Fibroblast of lung (primary cell): Measurements from ENCODE around the gene ZNF609. TPM values are rescaled to one million over a fixed set of nuclear protein-coding genes. Genes with fewer than 3 reads are reported as not detected.

Source experiments
- DNase-seq, 2 donors: peaks; one replicate each; pipeline versions ENCODE4 v3.0.0 to v3.0.0-alpha.2; 2010; ENCODE audit warnings: low read depth in 2 of 2
- H2AFZ ChIP-seq: 2 replicates; pipeline ENCODE4 v1.5.1; 2012; ENCODE audit warnings: low read length, control low read depth, inconsistent platforms
- H3K27ac ChIP-seq: 2 replicates; pipeline ENCODE4 v1.5.1; 2011; ENCODE audit warnings: low read length, control low read depth; ENCODE audit not compliant: insufficient read depth
- H3K27me3 ChIP-seq: 2 replicates; pipeline ENCODE4 v1.5.1; 2011; ENCODE audit warnings: mild to moderate bottlenecking, low read length; ENCODE audit not compliant: control insufficient read depth, insufficient read depth
- H3K36me3 ChIP-seq: 2 replicates; pipeline ENCODE4 v1.5.1; 2011; ENCODE audit warnings: low read length; ENCODE audit not compliant: control insufficient read depth, insufficient read depth
- H3K4me1 ChIP-seq: 2 replicates; pipeline ENCODE4 v1.5.1; 2011; ENCODE audit warnings: low read length; ENCODE audit not compliant: control insufficient read depth, insufficient read depth; ENCODE audit errors: extremely low read depth
- H3K4me2 ChIP-seq: 2 replicates; pipeline ENCODE4 v1.5.1; 2011; ENCODE audit warnings: low read length, control low read depth; ENCODE audit not compliant: insufficient read depth; ENCODE audit errors: extremely low read depth
- H3K4me3 ChIP-seq, 4 experiments: fragments of 200-600 bp in 1 of 4; sonication (generic) in 1 of 4; replicated peaks in 1 of 4; 2 replicates each; pipeline ENCODE4 v1.5.1; 2011 to 2016; ENCODE audit warnings: low read length in 4 of 4, low read depth in 3 of 4, mild to moderate bottlenecking in 3 of 4, control low read depth in 2 of 4, inconsistent platforms in 1 of 4, mixed read lengths in 1 of 4; ENCODE audit not compliant: insufficient read depth in 1 of 4; ENCODE audit errors: control extremely low read depth in 1 of 4
- H3K79me2 ChIP-seq: 2 replicates; pipeline ENCODE4 v1.5.1; 2012; ENCODE audit warnings: mild to moderate bottlenecking, low read length, inconsistent platforms; ENCODE audit not compliant: control insufficient read depth, insufficient read depth
- H3K9ac ChIP-seq: 2 replicates; pipeline ENCODE4 v1.5.1; 2011; ENCODE audit warnings: mild to moderate bottlenecking, low read length, control low read depth; ENCODE audit not compliant: insufficient read depth
- H3K9me3 ChIP-seq: 2 replicates; pipeline ENCODE4 v1.5.1; 2012; ENCODE audit warnings: low read depth, low read length; ENCODE audit not compliant: control insufficient read depth, insufficient read depth
- H4K20me1 ChIP-seq: 2 replicates; pipeline ENCODE4 v1.5.1; 2011; ENCODE audit warnings: low read length; ENCODE audit not compliant: control insufficient read depth, insufficient read depth; ENCODE audit errors: extremely low read depth
- CTCF ChIP-seq, 2 donors: IDR thresholded peaks in 1 of 2; conservative IDR thresholded peaks in 1 of 2; 1 replicate in 1 of 2; 2 replicates in 1 of 2; pipeline ENCODE4 v1.5.1; 2011 to 2012; ENCODE audit warnings: low read length in 2 of 2, control low read depth in 1 of 2, inconsistent platforms in 1 of 2, low read depth in 1 of 2, mild to moderate bottlenecking in 1 of 2
- EZH2 ChIP-seq: IDR thresholded peaks from 2 replicates; pipeline ENCODE4 v1.5.1; 2012; ENCODE audit warnings: low read length, control low read depth, mild to moderate bottlenecking; ENCODE audit errors: missing control alignments
- polyA plus RNA-seq, 2 donors: library from polyadenylated mRNA; depleted of rRNA in 1 of 2; stranded (reverse) in 1 of 2; unstranded in 1 of 2; fragments of >200 nt; gene quantifications; 2 replicates each; pipeline ENCODE4 v1.2.1, GENCODE V29; 2011 to 2012; ENCODE audit warnings: missing spikeins in 1 of 2
- total RNA-seq: library from RNA; depleted of rRNA; stranded (reverse); fragments of >200 nt; gene quantifications from 2 replicates; pipeline ENCODE4 v1.2.1, GENCODE V29; 2014

Gene ZNF609
- total and polyA plus RNA-seq, 2 donors (not counting 1 experiment from before 2014, with no cell fraction given), result 10.8 to 14.7 TPM

- no peak overlapping the region for H3K9ac ChIP-seq
- DNase-seq, result peak; percentile 32 to 45
- H2AFZ ChIP-seq, result no peak overlapping the region
- no peaks in the 10 kb centered on the region for H3K4me1 ChIP-seq
- no peak overlapping the region for H3K27ac ChIP-seq
- H3K9me3 ChIP-seq, result no peaks in the 10 kb centered on the region
- H4K20me1 ChIP-seq, result no peaks in the 10 kb centered on the region
- H3K36me3 ChIP-seq, result no peaks in the 10 kb centered on the region
- H3K4me3 ChIP-seq, result no peak overlapping the region
- TF ChIP-seq EZH2 (no peak), CTCF (conservative IDR thresholded peaks at IDR 0.05 in 1 of 2, IDR thresholded peaks at IDR 0.05 in 1 of 2; ENCODE audit: low read depth in 1 of 2, low read length in 2 of 2) (no peak)
- H3K79me2 ChIP-seq, result no peaks in the 10 kb centered on the region
- H3K4me2 ChIP-seq, result no peak overlapping the region
- no peaks in the 10 kb centered on the region for H3K27me3 ChIP-seq
These were observed 7.2 kb upstream of the ZNF609 start for GRCh38 chr15:64452988-64453688.

GRCh38 chr15:64453689-64454037 lies 6.7 kb upstream of the ZNF609 start:
- no peaks in the 10 kb centered on the region for H3K4me1 ChIP-seq
- no peak overlapping the region for H3K27ac ChIP-seq
- TF ChIP-seq CTCF (conservative IDR thresholded peaks at IDR 0.05 in 1 of 2, IDR thresholded peaks at IDR 0.05 in 1 of 2; ENCODE audit: low read depth in 1 of 2, low read length in 2 of 2) (no peak), EZH2 (no peak)
- DNase-seq, result peak in 1 of 2 donors; percentile 14
- no peaks in the 10 kb centered on the region for H3K79me2 ChIP-seq
- H3K27me3 ChIP-seq, result no peaks in the 10 kb centered on the region
- H2AFZ ChIP-seq, result no peak overlapping the region
- no peaks in the 10 kb centered on the region for H3K36me3 ChIP-seq
- no peaks in the 10 kb centered on the region for H3K9me3 ChIP-seq
- no peak overlapping the region for H3K4me2 ChIP-seq
- H3K4me3 ChIP-seq, result no peak overlapping the region
- no peak overlapping the region for H3K9ac ChIP-seq
- H4K20me1 ChIP-seq, result no peaks in the 10 kb centered on the region

- Histone ChIP-seq H4K20me1 (no peaks in the 10 kb centered on the region), H3K4me3 (no peak overlapping the region), H3K27me3 (no peaks in the 10 kb centered on the region), H3K9ac (no peak overlapping the region), H3K9me3 (no peaks in the 10 kb centered on the region), H3K36me3 (no peaks in the 10 kb centered on the region), H3K27ac (no peak overlapping the region), H3K4me1 (no peaks in the 10 kb centered on the region), H2AFZ (no peak overlapping the region), H3K79me2 (no peaks in the 10 kb centered on the region), H3K4me2 (no peak overlapping the region)
- TF ChIP-seq CTCF (conservative IDR thresholded peaks at IDR 0.05 in 1 of 2, IDR thresholded peaks at IDR 0.05 in 1 of 2; ENCODE audit: low read depth in 1 of 2, low read length in 2 of 2) (no peak), EZH2 (no peak)
- no peak for DNase-seq
These were observed 6.1 kb upstream of the ZNF609 start for GRCh38 chr15:64454282-64454681.
